PC-3 (cell line): ENCODE measurements around the gene KRTAP3-3.

Experiments used
- EZH2 ChIP-seq: fragments of 300-600 bp; sonication (generic); IDR thresholded peaks from one replicate; pipeline ENCODE4 v1.6.1; 2017; ENCODE audit warnings: antibody characterized with exemption, mild to moderate bottlenecking, low read length; ENCODE audit not compliant: unreplicated experiment
- TF ChIP-seq, protein P1 (sequence below): fragments of 300-600 bp; sonication (generic); conservative IDR thresholded peaks from 2 replicates; pipeline ENCODE4 v1.5.1; 2017; ENCODE audit warnings: antibody characterized with exemption, low read depth, mild to moderate bottlenecking, low read length

DNA sequence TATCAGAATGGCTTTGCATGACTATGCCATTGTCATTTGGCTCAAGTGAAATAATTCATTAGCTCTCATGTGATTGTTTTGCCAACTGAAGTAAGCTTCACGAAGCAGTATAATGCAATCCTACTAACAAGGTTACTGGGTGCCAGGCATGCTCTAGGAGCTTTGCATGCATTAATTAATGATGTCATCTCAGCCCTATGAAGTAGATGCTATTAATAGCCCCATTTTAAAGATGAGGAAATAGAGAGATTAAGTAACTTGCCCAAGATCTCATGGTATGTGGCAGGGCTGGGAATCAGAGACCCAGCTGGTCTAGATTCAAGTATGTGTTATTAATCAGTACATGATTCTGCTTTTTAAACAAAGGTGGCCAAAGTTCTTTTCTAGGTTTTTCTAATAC is 41.3 kb downstream of the KRTAP3-3 start:
- TF ChIP-seq, protein P1, sequence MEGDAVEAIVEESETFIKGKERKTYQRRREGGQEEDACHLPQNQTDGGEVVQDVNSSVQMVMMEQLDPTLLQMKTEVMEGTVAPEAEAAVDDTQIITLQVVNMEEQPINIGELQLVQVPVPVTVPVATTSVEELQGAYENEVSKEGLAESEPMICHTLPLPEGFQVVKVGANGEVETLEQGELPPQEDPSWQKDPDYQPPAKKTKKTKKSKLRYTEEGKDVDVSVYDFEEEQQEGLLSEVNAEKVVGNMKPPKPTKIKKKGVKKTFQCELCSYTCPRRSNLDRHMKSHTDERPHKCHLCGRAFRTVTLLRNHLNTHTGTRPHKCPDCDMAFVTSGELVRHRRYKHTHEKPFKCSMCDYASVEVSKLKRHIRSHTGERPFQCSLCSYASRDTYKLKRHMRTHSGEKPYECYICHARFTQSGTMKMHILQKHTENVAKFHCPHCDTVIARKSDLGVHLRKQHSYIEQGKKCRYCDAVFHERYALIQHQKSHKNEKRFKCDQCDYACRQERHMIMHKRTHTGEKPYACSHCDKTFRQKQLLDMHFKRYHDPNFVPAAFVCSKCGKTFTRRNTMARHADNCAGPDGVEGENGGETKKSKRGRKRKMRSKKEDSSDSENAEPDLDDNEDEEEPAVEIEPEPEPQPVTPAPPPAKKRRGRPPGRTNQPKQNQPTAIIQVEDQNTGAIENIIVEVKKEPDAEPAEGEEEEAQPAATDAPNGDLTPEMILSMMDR: no peak
- no peak for TF ChIP-seq EZH2
